SU-DHL-6 (cell line): ENCODE results near the gene HES7.

Experiments used
- H2AFZ ChIP-seq: fragments of 200-600 bp; sonication (generic); 2 replicates; pipeline ENCODE4 v1.6.1; 2014; ENCODE audit warnings: low read depth, mild to moderate bottlenecking, moderate library complexity, mixed read lengths, antibody characterized with exemption, low read length; ENCODE audit not compliant: severe bottlenecking
- H3F3A ChIP-seq: fragments of 200-600 bp; shearing (Covaris generic); 2 replicates; pipeline ENCODE4 v1.6.0; 2016; ENCODE audit warnings: antibody characterized with exemption, mild to moderate bottlenecking; ENCODE audit not compliant: insufficient read depth
- H3K27ac ChIP-seq: fragments of 200-600 bp; sonication (generic); 2 replicates; pipeline ENCODE4 v1.5.1; 2016; ENCODE audit warnings: low read depth, mild to moderate bottlenecking, low read length, moderate library complexity, mixed read lengths
- H3K27me3 ChIP-seq: fragments of 200-600 bp; sonication (generic), shearing (Covaris generic); 2 replicates; pipeline ENCODE4 v1.6.0; 2014; ENCODE audit warnings: mild to moderate bottlenecking, low read length
- H3K36me3 ChIP-seq: fragments of 200-600 bp; sonication (generic); 2 replicates; pipeline ENCODE4 v1.6.1; 2014; ENCODE audit warnings: mild to moderate bottlenecking, low read length, mixed read lengths
- H3K4me2 ChIP-seq: fragments of 300-600, 200-600 bp; shearing (Covaris generic), sonication (generic); 2 replicates; pipeline ENCODE4 v1.6.0; 2014; ENCODE audit warnings: low read length, low read depth, mild to moderate bottlenecking; ENCODE audit not compliant: poor library complexity, severe bottlenecking
- H3K4me3 ChIP-seq: fragments of 200-600 bp; sonication (generic); 2 replicates; pipeline ENCODE4 v1.5.1; 2014; ENCODE audit warnings: antibody characterized with exemption, low read length, mild to moderate bottlenecking, mixed read lengths; ENCODE audit not compliant: insufficient read depth, poor library complexity, severe bottlenecking
- H3K79me2 ChIP-seq: fragments of 200-600 bp; sonication (generic); 2 replicates; pipeline ENCODE4 v1.6.1; 2014; ENCODE audit warnings: mild to moderate bottlenecking, low read length, moderate library complexity; ENCODE audit not compliant: insufficient read depth
- H3K9ac ChIP-seq: fragments of 200-600 bp; sonication (generic); 2 replicates; pipeline ENCODE4 v1.7.0; 2014; ENCODE audit warnings: mild to moderate bottlenecking, low read length
- H3K9me2 ChIP-seq: fragments of 200-600 bp; sonication (generic); replicated peaks from 2 replicates; pipeline ENCODE4 v1.6.1; 2014; ENCODE audit warnings: low read length; ENCODE audit not compliant: insufficient read depth
- H3K9me3 ChIP-seq: fragments of 200-600 bp; sonication (generic); 2 replicates; pipeline ENCODE4 v1.6.1; 2014; ENCODE audit warnings: low read length, mixed read lengths; ENCODE audit not compliant: insufficient read depth
- H4K20me1 ChIP-seq: fragments of 200-600 bp; sonication (generic); 2 replicates; pipeline ENCODE4 v1.6.1; 2014; ENCODE audit warnings: low read depth, mild to moderate bottlenecking, antibody characterized with exemption, low read length, moderate library complexity, mixed read lengths
- EZH2phosphoT487 ChIP-seq: fragments of 200-600 bp; sonication (generic), shearing (Covaris generic); conservative IDR thresholded peaks from 2 replicates; pipeline ENCODE4 v1.6.1; 2018; ENCODE audit warnings: mild to moderate bottlenecking, antibody characterized with exemption, low read length, moderate library complexity, mixed read lengths
- TF ChIP-seq, protein P1 (sequence below): fragments of 200-600 bp; sonication (generic); IDR thresholded peaks from one replicate; pipeline ENCODE4 v1.5.1; 2017; ENCODE audit warnings: antibody characterized with exemption, mild to moderate bottlenecking, low read length, moderate library complexity; ENCODE audit not compliant: insufficient read depth, poor library complexity, severe bottlenecking

Gene HES7

DNA sequence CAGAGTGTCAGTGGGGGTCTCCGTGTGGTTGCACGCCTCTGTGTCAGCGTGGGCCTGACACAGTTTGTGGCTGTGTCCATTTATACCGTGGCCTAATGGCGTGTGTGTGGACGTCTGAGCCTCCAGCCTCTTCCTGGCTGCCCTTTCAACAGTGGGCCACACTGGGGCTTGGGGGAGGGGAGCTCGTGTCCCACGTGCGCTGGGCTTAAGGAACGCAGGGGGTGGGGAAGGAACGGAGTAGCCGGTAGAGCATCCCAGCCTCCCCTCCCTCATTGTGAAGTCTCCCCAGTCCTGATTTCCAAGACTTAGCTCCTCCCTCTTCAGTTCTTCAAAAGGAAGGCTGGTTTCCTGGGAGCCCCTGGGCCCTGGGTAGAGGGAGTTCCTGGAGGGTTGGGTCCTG is 9.5 kb upstream of the HES7 start:
- no peak for TF ChIP-seq EZH2phosphoT487
- TF ChIP-seq, protein P1, sequence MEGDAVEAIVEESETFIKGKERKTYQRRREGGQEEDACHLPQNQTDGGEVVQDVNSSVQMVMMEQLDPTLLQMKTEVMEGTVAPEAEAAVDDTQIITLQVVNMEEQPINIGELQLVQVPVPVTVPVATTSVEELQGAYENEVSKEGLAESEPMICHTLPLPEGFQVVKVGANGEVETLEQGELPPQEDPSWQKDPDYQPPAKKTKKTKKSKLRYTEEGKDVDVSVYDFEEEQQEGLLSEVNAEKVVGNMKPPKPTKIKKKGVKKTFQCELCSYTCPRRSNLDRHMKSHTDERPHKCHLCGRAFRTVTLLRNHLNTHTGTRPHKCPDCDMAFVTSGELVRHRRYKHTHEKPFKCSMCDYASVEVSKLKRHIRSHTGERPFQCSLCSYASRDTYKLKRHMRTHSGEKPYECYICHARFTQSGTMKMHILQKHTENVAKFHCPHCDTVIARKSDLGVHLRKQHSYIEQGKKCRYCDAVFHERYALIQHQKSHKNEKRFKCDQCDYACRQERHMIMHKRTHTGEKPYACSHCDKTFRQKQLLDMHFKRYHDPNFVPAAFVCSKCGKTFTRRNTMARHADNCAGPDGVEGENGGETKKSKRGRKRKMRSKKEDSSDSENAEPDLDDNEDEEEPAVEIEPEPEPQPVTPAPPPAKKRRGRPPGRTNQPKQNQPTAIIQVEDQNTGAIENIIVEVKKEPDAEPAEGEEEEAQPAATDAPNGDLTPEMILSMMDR = no peak
- H2AFZ ChIP-seq = no peak overlapping the region
- H3K9me3 ChIP-seq = no peaks in the 10 kb centered on the region

DNA sequence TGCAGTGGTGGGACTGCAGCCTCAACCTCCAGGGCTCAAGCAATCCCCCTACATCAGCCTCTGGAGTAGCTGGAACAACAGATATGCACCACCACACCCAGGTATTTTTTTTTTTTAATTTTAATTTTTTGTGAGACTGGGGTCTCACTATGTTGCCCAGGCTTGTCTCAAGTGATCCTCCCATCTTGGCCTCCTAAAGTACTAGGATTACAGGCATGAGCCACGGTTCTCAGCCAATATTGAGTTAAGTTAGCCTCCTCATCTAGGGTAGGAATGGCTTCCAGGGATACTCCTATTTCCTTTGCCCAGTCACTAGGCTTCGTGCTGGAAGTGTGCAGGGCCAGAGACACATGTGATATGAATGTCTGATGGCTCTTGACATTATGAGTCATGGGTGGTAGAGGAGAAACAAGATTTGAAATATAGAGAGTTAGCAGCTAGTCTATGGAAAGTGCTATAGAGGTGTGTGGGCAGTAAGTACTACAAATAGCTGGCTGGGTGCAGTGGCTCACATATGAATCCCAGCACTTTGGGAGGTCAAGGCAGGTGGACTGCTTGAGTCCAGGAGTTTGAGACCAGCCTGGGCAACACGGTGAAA is 8.0 kb upstream of the HES7 start:
- Histone ChIP-seq H3K79me2 (no peaks in the 10 kb centered on the region), H3K4me3 (no peak overlapping the region), H3K36me3 (no peaks in the 10 kb centered on the region), H3F3A (peaks cover under 1% of the 10 kb centered on the region; the same call in 1 of the 2 replicates), H2AFZ (no peak overlapping the region), H3K9me2 (no peaks in the 10 kb centered on the region), H3K27ac (no peak overlapping the region), H3K27me3 (no peaks in the 10 kb centered on the region), H3K9ac (no peak overlapping the region), H3K9me3 (no peaks in the 10 kb centered on the region), H4K20me1 (no peaks in the 10 kb centered on the region), H3K4me2 (no peak overlapping the region)
- TF ChIP-seq, protein P1 = no peak
- TF ChIP-seq EZH2phosphoT487 = no peak

More for the DNA sequence above, 9.5 kb upstream of the HES7 start:
- Histone ChIP-seq H3K36me3 (no peaks in the 10 kb centered on the region), H3K27me3 (no peaks in the 10 kb centered on the region), H4K20me1 (no peaks in the 10 kb centered on the region), H3K4me3 (no peak overlapping the region), H3K4me2 (no peak overlapping the region), H3F3A (no peaks in the 10 kb centered on the region), H3K9me2 (no peaks in the 10 kb centered on the region), H3K27ac (no peak overlapping the region), H3K79me2 (no peaks in the 10 kb centered on the region), H3K9ac (no peak overlapping the region)

DNA sequence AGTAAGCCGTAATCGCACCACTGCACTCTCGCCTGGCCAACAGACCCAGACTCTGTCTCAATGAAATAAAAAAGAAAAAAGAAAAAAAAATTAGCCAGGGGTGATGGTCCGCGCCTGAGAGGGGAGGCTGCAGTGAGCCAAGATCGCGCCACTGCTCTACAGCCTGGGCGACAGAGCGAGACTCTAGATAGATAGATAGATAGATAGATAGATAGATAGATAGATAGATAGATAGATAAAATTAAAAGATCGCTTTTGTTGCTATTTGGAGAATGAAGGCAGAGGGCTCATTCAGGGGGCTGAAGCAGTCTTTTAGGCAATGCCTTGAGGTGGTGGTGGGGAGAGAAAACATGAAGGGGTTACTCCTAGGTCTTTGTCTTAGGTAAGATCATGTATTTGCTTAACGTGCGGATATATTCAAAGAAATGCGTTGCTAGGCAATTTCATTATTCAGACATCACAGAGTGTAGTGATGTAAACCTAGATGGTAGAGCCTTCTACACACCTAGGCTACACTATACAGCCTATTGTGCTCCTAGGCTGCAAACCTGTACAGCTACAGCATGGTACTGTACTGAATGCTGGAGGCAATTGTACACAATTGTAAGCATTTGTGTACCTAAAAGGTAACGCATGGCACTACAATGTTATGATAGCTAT is 4.3 kb upstream of the HES7 start:
- no peak overlapping the region for H3K27ac ChIP-seq

More for the DNA sequence above, 4.3 kb upstream of the HES7 start:
- Histone ChIP-seq H3K27me3 (no peaks in the 10 kb centered on the region), H3K36me3 (no peaks in the 10 kb centered on the region), H3K9me3 (no peaks in the 10 kb centered on the region), H2AFZ (no peak overlapping the region), H3K9ac (no peak overlapping the region), H3K79me2 (no peaks in the 10 kb centered on the region), H3K9me2 (no peaks in the 10 kb centered on the region), H4K20me1 (no peaks in the 10 kb centered on the region), H3K4me3 (no peak overlapping the region), H3K4me2 (no peak overlapping the region), H3F3A (peaks cover 3% of the 10 kb centered on the region; the same call in 1 of the 2 replicates)
- TF ChIP-seq, protein P1 = no peak
- no peak for TF ChIP-seq EZH2phosphoT487
